ENCODE results near the gene YOD1. TPM values are rescaled to one million over a fixed set of nuclear protein-coding genes. Genes with fewer than 3 reads are reported as not detected.

Gene YOD1
- polyA plus RNA-seq, 1 donor from 2014 or later, result 0.98 TPM

DNA sequence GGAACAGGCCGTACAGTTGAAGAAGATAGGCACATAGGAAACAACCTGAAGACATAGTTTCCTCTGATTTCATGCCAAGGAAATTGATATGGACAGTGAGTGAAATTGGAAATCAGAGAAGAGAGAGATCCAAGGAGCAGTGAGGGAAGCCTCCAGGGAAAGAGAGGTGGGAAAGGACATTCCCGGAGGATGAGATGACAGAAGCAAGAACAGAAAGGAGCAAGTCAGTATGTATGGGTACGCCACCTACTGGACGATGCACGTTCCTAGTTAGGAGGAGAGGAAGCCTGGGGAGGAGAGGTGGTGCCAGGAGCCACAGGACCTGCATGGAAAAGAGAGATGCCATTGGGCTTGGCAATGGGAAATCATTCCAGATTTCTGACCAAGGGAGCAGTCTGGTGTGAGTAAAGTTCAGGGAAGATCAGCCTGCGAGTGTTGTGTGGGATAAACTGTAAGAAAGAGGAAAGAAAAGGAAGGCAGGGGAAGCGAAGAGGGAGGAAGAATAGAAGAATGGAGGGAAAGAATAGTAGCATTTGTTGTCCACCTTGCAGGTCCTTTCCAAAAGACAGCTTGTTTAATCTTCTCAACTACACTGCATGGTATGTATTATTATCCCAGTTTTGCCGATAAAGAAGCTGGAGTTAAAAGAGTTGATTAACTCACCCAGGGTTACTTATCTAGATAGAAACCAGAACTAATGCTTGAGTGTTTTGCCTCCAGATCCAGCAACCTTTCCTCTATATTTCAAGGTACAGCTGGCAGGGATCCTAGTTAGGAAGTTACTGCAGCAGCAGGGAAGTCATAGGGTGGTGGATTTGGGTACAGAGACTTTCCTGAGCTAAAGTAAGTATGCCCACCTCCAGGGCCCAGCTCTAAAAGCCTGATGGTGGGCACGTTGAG, 45.8 kb downstream of the YOD1 start:
- no peak overlapping the region for H3K4me3 Mint-ChIP-seq
- no peak overlapping the region for H3K27ac Mint-ChIP-seq
- no peaks in the 10 kb centered on the region for H3K9me3 Mint-ChIP-seq
- H3K27me3 Mint-ChIP-seq, result peaks cover 19% of the 10 kb centered on the region
- peaks cover 0 to 5% (median 0%) of the 10 kb centered on the region in 3 donors for H3K4me1 Mint-ChIP-seq
- H3K36me3 Mint-ChIP-seq, result no peaks in the 10 kb centered on the region

- no peaks in the 10 kb centered on the region for H3K36me3 Mint-ChIP-seq
- H3K27me3 Mint-ChIP-seq, result peaks cover 15% of the 10 kb centered on the region
- no peak overlapping the region for H3K27ac Mint-ChIP-seq
- no peak overlapping the region for H3K4me3 Mint-ChIP-seq
- H3K9me3 Mint-ChIP-seq, result no peaks in the 10 kb centered on the region
- H3K4me1 Mint-ChIP-seq, result peaks cover 0 to 5% (median 0%) of the 10 kb centered on the region in 3 donors
Observed at GRCh38 chr1:207003210-207003609, 47.8 kb downstream of the YOD1 start.

DNA sequence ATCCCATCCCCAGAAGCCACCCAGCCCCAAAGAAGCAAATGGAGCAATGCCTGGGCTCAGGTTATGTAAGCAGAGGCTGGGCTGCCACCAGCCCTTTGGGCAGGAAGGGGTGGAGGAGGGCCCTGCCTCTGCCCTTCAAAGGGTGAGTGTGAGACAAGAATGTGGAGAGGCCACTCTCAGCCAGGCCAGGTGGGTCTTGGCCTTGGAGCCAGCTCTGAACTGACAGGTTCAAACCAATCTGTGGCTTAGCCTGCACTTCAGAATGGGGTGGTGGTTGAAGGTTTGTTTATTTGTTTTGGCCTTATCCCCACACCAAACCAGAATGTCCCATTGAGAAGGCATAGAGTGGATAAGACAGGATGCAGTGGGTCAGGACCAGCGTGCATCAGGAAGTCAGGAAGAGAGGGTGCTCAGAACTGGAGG, 48.3 kb downstream of the YOD1 start:
- Mint-ChIP-seq H3K9me3 (no peaks in the 10 kb centered on the region), H3K27me3 (peaks cover 11% of the 10 kb centered on the region), H3K36me3 (no peaks in the 10 kb centered on the region), H3K27ac (no peak overlapping the region), H3K4me1 (peaks cover 0 to 5% (median 0%) of the 10 kb centered on the region in 3 donors), H3K4me3 (no peak overlapping the region)

DNA sequence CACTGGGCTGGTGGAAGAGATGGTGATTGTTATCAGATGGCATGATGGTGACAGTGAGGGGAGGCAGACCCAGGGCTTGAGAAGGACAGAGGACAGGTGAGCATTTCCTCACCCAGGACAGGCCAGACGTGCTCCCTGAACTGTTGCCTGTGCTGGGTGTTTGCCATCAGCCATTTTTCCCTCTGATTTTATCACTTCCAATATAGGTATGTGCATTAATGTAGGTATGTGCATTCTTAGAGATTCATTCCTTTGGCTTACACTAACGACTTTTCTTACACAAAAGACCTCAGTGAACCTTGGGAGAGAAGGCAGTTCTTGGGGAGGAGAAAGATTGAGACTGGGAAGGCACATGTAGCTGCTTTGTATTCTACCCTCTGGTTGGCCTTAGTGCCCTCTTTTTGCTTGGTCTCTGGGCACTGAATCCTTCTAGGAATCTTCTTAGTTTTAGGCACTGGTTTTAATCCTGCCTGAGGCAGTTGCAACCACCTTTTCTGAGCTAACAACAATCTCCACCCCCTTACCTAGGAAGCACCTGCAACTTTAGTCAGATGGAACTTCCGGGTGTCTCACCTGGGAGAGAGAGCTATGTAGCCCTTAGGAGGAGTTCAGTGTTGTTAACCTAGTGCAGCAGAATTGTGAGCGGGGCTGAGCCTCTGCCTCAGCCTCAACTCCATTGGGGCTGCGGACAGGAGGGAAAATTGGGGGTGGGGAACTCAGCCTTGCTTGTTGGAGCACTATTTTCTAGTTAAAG, 49.3 kb downstream of the YOD1 start:
- peaks cover 6% of the 10 kb centered on the region for H3K27me3 Mint-ChIP-seq
- H3K4me1 Mint-ChIP-seq, result peaks cover 0 to 5% (median 0%) of the 10 kb centered on the region in 3 donors
- no peak overlapping the region for H3K27ac Mint-ChIP-seq
- H3K4me3 Mint-ChIP-seq, result no peak overlapping the region
- H3K36me3 Mint-ChIP-seq, result no peaks in the 10 kb centered on the region
- H3K9me3 Mint-ChIP-seq, result no peaks in the 10 kb centered on the region

DNA sequence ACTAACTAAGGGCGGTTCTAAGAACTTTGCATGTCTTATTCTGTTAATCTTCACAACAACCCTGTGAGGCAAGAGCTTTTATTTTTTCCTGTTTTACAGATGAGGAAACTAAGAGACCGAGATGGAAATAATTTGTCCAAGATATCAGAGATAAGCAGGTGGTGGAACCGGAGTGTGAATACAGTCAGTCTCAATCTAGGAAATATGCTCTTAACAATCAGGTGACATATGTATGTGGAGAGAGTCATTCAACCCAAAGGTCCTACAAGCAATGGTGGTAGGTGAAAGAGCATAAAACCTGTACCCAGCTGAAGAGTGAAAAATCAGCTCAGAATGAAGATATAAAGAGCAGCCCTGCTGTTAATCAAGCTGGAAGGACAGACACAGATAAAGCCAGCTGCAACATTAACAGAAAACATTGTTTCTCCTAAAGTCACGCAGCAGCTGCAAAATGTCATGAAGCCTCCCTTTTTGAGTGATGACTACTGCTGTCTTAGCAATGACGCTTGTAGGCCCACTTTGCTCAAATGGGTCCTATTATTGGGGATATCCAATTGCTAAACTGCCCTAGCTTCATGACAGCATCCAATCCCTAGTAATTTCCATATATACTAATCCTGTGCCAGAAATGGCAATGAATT, 50.2 kb downstream of the YOD1 start:
- Mint-ChIP-seq H3K4me1 (peaks cover 0 to 5% (median 0%) of the 10 kb centered on the region in 3 donors), H3K27me3 (peaks cover 4% of the 10 kb centered on the region), H3K9me3 (no peaks in the 10 kb centered on the region), H3K4me3 (no peak overlapping the region), H3K36me3 (no peaks in the 10 kb centered on the region), H3K27ac (no peak overlapping the region)

DNA sequence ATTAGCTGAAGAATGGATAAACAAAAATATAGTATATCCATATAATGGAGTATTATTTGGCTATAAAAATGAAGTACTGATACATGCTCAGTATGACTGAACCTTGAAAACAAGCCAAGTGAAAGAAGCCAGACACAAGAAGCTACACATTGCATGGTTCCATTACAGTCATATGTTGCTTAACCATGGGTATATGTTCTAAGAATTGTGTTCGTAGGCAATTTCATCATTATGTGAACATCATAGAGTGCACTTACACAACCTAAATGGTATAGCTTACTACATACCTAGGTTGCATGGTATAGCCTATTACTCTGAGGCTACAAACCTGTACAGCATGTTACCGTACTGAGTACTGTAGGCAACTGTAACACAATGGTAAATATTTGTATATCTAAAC, 52.2 kb downstream of the YOD1 start:
- Mint-ChIP-seq H3K4me1 (no peaks in the 10 kb centered on the region), H3K9me3 (no peaks in the 10 kb centered on the region), H3K36me3 (no peaks in the 10 kb centered on the region), H3K27me3 (peaks cover 7% of the 10 kb centered on the region), H3K4me3 (no peak overlapping the region), H3K27ac (no peak overlapping the region)

Other genes starting within 250 kb of the YOD1 start
- gene IL20, start 185.6 kb downstream of the YOD1 start, polyA plus RNA-seq, result not detected
- gene IL24, start 153.8 kb downstream of the YOD1 start, polyA plus RNA-seq, result 43.5 TPM
- 1,091 TPM for gene FCMR, start 129.3 kb downstream of the YOD1 start, polyA plus RNA-seq
- gene PIGR, start 104.7 kb downstream of the YOD1 start, polyA plus RNA-seq, result 0.40 TPM
- gene FCAMR, start 80.7 kb downstream of the YOD1 start, polyA plus RNA-seq, result not detected
- gene C1orf116, start 18.5 kb downstream of the YOD1 start, polyA plus RNA-seq, result 0.14 TPM
- 2.2 TPM for gene PFKFB2, start 2.1 kb upstream of the YOD1 start, polyA plus RNA-seq
- not detected for gene C4BPB, start 37.7 kb upstream of the YOD1 start, polyA plus RNA-seq
- not detected for gene C4BPA, start 53.0 kb upstream of the YOD1 start, polyA plus RNA-seq